Upper lobe of left lung (tissue), 4 donors: Measurements from ENCODE around the gene HABP4.

Experiments
- POLR2A ChIP-seq, 4 donors: fragments of 450-650 bp; IDR thresholded peaks; one replicate each; pipeline ENCODE4 v1.5.1; 2016 to 2017; ENCODE audit warnings: antibody characterized with exemption in 4 of 4, mild to moderate bottlenecking in 2 of 4
- TF ChIP-seq, protein P1 (sequence below), 6 experiments: fragments of 450-650 bp in 4 of 6; fragments of 200-600 bp in 2 of 6; sonication (generic) in 2 of 6; IDR thresholded peaks; one replicate each; pipeline ENCODE4 v1.5.1; 2016 to 2019; ENCODE audit warnings: antibody characterized with exemption in 6 of 6

DNA sequence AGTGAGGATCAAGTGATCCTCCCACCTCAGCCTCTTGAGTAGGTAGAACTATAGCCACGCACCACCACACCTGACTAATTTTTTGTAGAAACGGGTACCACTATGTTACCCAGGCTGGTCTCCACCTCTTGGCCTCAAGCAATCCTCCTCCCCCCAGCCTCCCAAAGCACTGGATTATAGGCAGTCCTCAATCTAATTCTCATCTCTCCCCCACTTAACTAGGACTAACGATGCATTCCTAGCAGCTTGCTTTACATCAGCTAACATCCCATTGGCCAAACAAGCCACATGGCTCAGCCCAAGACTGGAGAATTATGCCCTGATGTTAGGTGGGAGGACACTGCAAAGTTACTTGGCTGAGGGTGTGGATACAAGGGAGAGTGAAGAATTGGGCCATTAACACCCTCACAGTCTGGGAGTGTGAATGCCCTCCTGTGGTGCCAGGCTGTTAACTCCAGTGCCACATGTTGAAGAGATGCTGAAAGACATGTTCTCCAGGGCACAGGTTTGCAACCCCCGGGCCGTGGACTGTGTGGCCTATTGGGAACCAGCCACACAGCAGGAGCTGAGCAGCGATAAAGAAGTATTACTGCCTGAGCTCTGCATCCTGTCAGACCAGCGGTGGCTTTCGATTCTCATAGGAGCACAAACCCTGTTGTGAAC, 26.5 kb upstream of the HABP4 start:
- TF ChIP-seq, protein P1, sequence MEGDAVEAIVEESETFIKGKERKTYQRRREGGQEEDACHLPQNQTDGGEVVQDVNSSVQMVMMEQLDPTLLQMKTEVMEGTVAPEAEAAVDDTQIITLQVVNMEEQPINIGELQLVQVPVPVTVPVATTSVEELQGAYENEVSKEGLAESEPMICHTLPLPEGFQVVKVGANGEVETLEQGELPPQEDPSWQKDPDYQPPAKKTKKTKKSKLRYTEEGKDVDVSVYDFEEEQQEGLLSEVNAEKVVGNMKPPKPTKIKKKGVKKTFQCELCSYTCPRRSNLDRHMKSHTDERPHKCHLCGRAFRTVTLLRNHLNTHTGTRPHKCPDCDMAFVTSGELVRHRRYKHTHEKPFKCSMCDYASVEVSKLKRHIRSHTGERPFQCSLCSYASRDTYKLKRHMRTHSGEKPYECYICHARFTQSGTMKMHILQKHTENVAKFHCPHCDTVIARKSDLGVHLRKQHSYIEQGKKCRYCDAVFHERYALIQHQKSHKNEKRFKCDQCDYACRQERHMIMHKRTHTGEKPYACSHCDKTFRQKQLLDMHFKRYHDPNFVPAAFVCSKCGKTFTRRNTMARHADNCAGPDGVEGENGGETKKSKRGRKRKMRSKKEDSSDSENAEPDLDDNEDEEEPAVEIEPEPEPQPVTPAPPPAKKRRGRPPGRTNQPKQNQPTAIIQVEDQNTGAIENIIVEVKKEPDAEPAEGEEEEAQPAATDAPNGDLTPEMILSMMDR (IDR thresholded peaks at IDR 0.05) = no peak
- TF ChIP-seq POLR2A (IDR thresholded peaks at IDR 0.05) = no peak
